CD14-positive monocyte (primary cell): ENCODE results near the gene CSTPP1. TPM values are rescaled to one million over a fixed set of nuclear protein-coding genes. Genes with fewer than 3 reads are reported as not detected.

ENCODE experiments used
- DNase-seq, 3 donors: peaks; one replicate each; pipeline ENCODE4 v3.0.0-alpha.2; 2011 to 2022
- H2AFZ ChIP-seq: 2 replicates; pipeline ENCODE4 v1.6.0; 2012; ENCODE audit warnings: mild to moderate bottlenecking, low read depth, low read length, inconsistent platforms; ENCODE audit not compliant: insufficient read depth, poor library complexity, severe bottlenecking
- H3K27ac ChIP-seq, 2 donors: 1 replicate in 1 of 2; 2 replicates in 1 of 2; pipeline ENCODE4 v1.5.1; 2012 to 2013; ENCODE audit warnings: low read length in 2 of 2, control low read depth in 1 of 2, inconsistent platforms in 1 of 2, low read depth in 1 of 2, mild to moderate bottlenecking in 1 of 2
- H3K27me3 ChIP-seq, 2 donors: one replicate each; pipeline versions ENCODE4 v1.6.0 to v1.6.1; 2011 to 2013; ENCODE audit warnings: low read length in 2 of 2; ENCODE audit not compliant: control insufficient read depth in 2 of 2, insufficient read depth in 2 of 2
- H3K36me3 ChIP-seq, 2 donors: replicated peaks in 1 of 2; 1 replicate in 1 of 2; 2 replicates in 1 of 2; pipeline versions ENCODE4 v1.5.1 to v1.6.1; 2012 to 2013; ENCODE audit warnings: low read length in 2 of 2, control low read depth in 1 of 2, inconsistent platforms in 1 of 2, mild to moderate bottlenecking in 1 of 2; ENCODE audit not compliant: insufficient read depth in 2 of 2, control insufficient read depth in 1 of 2
- H3K4me1 ChIP-seq, 2 donors: 1 replicate in 1 of 2; 2 replicates in 1 of 2; pipeline versions ENCODE4 v1.5.1 to v1.6.1; 2012 to 2013; ENCODE audit warnings: low read length in 2 of 2, control low read depth in 1 of 2, inconsistent platforms in 1 of 2, mild to moderate bottlenecking in 1 of 2, moderate library complexity in 1 of 2; ENCODE audit not compliant: insufficient read depth in 2 of 2, control insufficient read depth in 1 of 2
- H3K4me2 ChIP-seq: replicated peaks from 2 replicates; pipeline ENCODE3; 2012; ENCODE audit warnings: low read length, moderate library complexity, mild to moderate bottlenecking; ENCODE audit not compliant: poor library complexity, severe bottlenecking; ENCODE audit errors: extremely low read depth
- H3K4me3 ChIP-seq, 3 experiments: fragments of 200-600 bp in 1 of 3; sonication (generic) in 1 of 3; replicated peaks in 1 of 3; 1 replicate in 2 of 3; 2 replicates in 1 of 3; pipeline ENCODE4 v1.5.1; 2011 to 2013; ENCODE audit warnings: low read length in 3 of 3, mild to moderate bottlenecking in 3 of 3, control low read depth in 2 of 3, low read depth in 2 of 3, inconsistent platforms in 1 of 3, moderate library complexity in 1 of 3
- H3K79me2 ChIP-seq: 2 replicates; pipeline ENCODE4 v1.6.0; 2012; ENCODE audit warnings: mild to moderate bottlenecking, control low read depth, inconsistent platforms, low read length, moderate library complexity; ENCODE audit not compliant: insufficient read depth
- H3K9ac ChIP-seq: 2 replicates; pipeline ENCODE4 v1.6.0; 2017; ENCODE audit warnings: low read length, mild to moderate bottlenecking; ENCODE audit not compliant: insufficient read depth, poor library complexity, severe bottlenecking
- H3K9me3 ChIP-seq, 2 donors: replicated peaks in 1 of 2; 1 replicate in 1 of 2; 2 replicates in 1 of 2; pipeline versions ENCODE4 v1.5.1 to v1.6.1; 2012 to 2013; ENCODE audit warnings: low read length in 2 of 2, control low read depth in 1 of 2; ENCODE audit not compliant: control insufficient read depth in 1 of 2, insufficient read depth in 1 of 2
- H4K20me1 ChIP-seq: 2 replicates; pipeline ENCODE4 v1.6.0; 2012; ENCODE audit warnings: mild to moderate bottlenecking, low read length, control low read depth, moderate library complexity; ENCODE audit not compliant: insufficient read depth
- H3K27ac Mint-ChIP-seq, 7 donors: one replicate each; pipeline ENCODE4 v1.8.0; 2020; ENCODE audit warnings: mild to moderate bottlenecking in 7 of 7, mixed read lengths in 7 of 7, moderate library complexity in 6 of 7, inconsistent platforms in 2 of 7
- H3K27me3 Mint-ChIP-seq, 3 donors: one replicate each; pipeline ENCODE4 v1.8.0; 2021 to 2022; ENCODE audit warnings: low read depth in 3 of 3, mild to moderate bottlenecking in 3 of 3, mixed read lengths in 3 of 3, moderate library complexity in 3 of 3, inconsistent platforms in 1 of 3
- H3K36me3 Mint-ChIP-seq, 2 donors: one replicate each; pipeline ENCODE4 v1.8.0; 2020; ENCODE audit warnings: mixed read lengths in 2 of 2, inconsistent platforms in 1 of 2, mild to moderate bottlenecking in 1 of 2
- H3K4me1 Mint-ChIP-seq: one replicate; pipeline ENCODE4 v1.8.0; 2020; ENCODE audit warnings: mild to moderate bottlenecking, mixed read lengths
- H3K4me3 Mint-ChIP-seq, 2 donors: one replicate each; pipeline ENCODE4 v1.8.0; 2020; ENCODE audit warnings: mild to moderate bottlenecking in 2 of 2, mixed read lengths in 2 of 2, moderate library complexity in 1 of 2
- H3K9me3 Mint-ChIP-seq, 7 donors: one replicate each; pipeline ENCODE4 v1.8.0; 2020 to 2022; ENCODE audit warnings: mixed read lengths in 7 of 7, mild to moderate bottlenecking in 6 of 7, moderate library complexity in 6 of 7, inconsistent platforms in 2 of 7
- CTCF ChIP-seq: fragments of 200-600 bp; IDR thresholded peaks from one replicate; pipeline ENCODE4 v1.8.0; 2022; ENCODE audit warnings: antibody characterized with exemption, mild to moderate bottlenecking
- WGBS: methylation state at CpG from one replicate; pipeline ENCODE4 v1.1.5; 2013; ENCODE audit warnings: missing lambda C conversion rate; ENCODE audit not compliant: insufficient coverage; 5-methylcytosine and 5-hydroxymethylcytosine counted together
- intact Hi-C, 2 donors: fragments of 100-400 bp; cut with micrococcal nuclease; formaldehyde crosslinking; loops; one replicate each; pipeline versions ENCODE4 v1.15.0 to v1.15.1; 2023
- polyA plus RNA-seq, 3 donors: library from polyadenylated mRNA; depleted of rRNA in 1 of 3; unstranded in 2 of 3; stranded (reverse) in 1 of 3; fragments of 300-500 nt in 2 of 3; fragments of >200 nt in 1 of 3; fragmentation: Illumina TruSeq in 2 of 3; gene quantifications; 1 replicate in 2 of 3; 2 replicates in 1 of 3; pipeline ENCODE4 v1.2.3, GENCODE V29; 2012 to 2021

The CSTPP1 gene
- polyA plus RNA-seq, 3 donors = 4.5 to 6.5 (median 5.9) TPM

- H3K27me3 Mint-ChIP-seq = peaks cover 0 to 2% (median 1%) of the 10 kb centered on the region in 3 donors
- peaks cover 22% of the 10 kb centered on the region for H3K4me1 Mint-ChIP-seq
- intact Hi-C loops = loop anchor here (5.0 to 10.0 kb wide), 4 partner anchors 39 to 561 kb away; partner anchors contain the start of genes ARHGAP1 (in 1 of the 2), ATG13 (in 1 of the 2), HARBI1 (in 1 of the 2) and PSMC3 (in 1 of the 2)
- Histone ChIP-seq H3K4me1 (peaks cover 24 to 29% of the 10 kb centered on the region in 2 donors), H2AFZ (peak overlapping the region; percentile 98), H3K9me3 (no peaks in the 10 kb centered on the region), H3K79me2 (peaks cover 34% of the 10 kb centered on the region), H4K20me1 (peaks cover 32% of the 10 kb centered on the region), H3K4me2 (no peak overlapping the region), H3K9ac (peak overlapping the region; percentile 94), H3K27ac (peak overlapping the region; percentile 90 to 95), H3K36me3 (peaks cover 12 to 23% of the 10 kb centered on the region in 2 donors), H3K27me3 (no peaks in the 10 kb centered on the region), H3K4me3 (peak overlapping the region in 1 of 3 experiments; percentile 94)
- no peak for DNase-seq
- H3K27ac Mint-ChIP-seq = peak overlapping the region in 5 of 7 donors; percentile 8 to 98 (median 97)
- no peak for TF ChIP-seq CTCF
- no peak overlapping the region for H3K4me3 Mint-ChIP-seq
- peaks cover 8 to 21% of the 10 kb centered on the region in 2 donors for H3K36me3 Mint-ChIP-seq
- H3K9me3 Mint-ChIP-seq = peaks cover 0 to 2% (median 0%) of the 10 kb centered on the region in 7 donors
- WGBS = 90% methylated on average over 2 of the region's 11 CpGs
These were observed 241.8 kb downstream of the CSTPP1 start for GRCh38 chr11:47178316-47178715.

GRCh38 chr11:47178737-47179654 lies 242.4 kb downstream of the CSTPP1 start:
- no peak overlapping the region for H3K9ac ChIP-seq
- no peak for TF ChIP-seq CTCF
- no peak overlapping the region for H3K4me3 ChIP-seq
- H3K27me3 Mint-ChIP-seq = peaks cover under 1 to 4% (median 4%) of the 10 kb centered on the region in 3 donors
- H3K4me3 Mint-ChIP-seq = no peak overlapping the region
- H3K27ac Mint-ChIP-seq = no peak overlapping the region
- peaks cover 25% of the 10 kb centered on the region for H4K20me1 ChIP-seq
- intact Hi-C loops = loop anchor here (5.0 to 10.0 kb wide), 4 partner anchors 38 to 562 kb away; partner anchors contain the start of genes ARHGAP1 (in 1 of the 2), ATG13 (in 1 of the 2), HARBI1 (in 1 of the 2) and PSMC3 (in 1 of the 2)
- H3K9me3 ChIP-seq = no peaks in the 10 kb centered on the region
- H3K9me3 Mint-ChIP-seq = peaks cover 0 to 2% (median 0%) of the 10 kb centered on the region in 7 donors
- peaks cover 24 to 29% of the 10 kb centered on the region in 2 donors for H3K4me1 ChIP-seq
- H3K79me2 ChIP-seq = peaks cover 27% of the 10 kb centered on the region
- DNase-seq = no peak
- H3K4me2 ChIP-seq = no peak overlapping the region
- peaks cover 22% of the 10 kb centered on the region for H3K4me1 Mint-ChIP-seq
- H3K36me3 ChIP-seq = peaks cover 5 to 16% of the 10 kb centered on the region in 2 donors
- H3K27ac ChIP-seq = peak overlapping the region in 1 of 2 donors; percentile 95
- no peak overlapping the region for H2AFZ ChIP-seq
- H3K36me3 Mint-ChIP-seq = peaks cover under 1 to 14% of the 10 kb centered on the region in 2 donors
- WGBS = 97% methylated on average over 13 of the region's 23 CpGs
- peaks cover 0 to 4% of the 10 kb centered on the region in 2 donors for H3K27me3 ChIP-seq
